GM12878 (cell line): Measurements from ENCODE around the gene GALNT18. TPM values are rescaled to one million over a fixed set of nuclear protein-coding genes. Genes with fewer than 3 reads are reported as not detected.

Experiments used
- ATAC-seq: fragments of 200-7000 bp; cut with Tn5 transposase; 3 replicates; pipeline ENCODE4 v1.9.1; 2020; ENCODE audit warnings: mild to moderate bottlenecking, moderate library complexity
- BruUV-seq: library from RNA; stranded (reverse); fragments of 400-500 nt; replicated peaks from 2 replicates; lab custom pipeline; 2021; lab: Mats Ljungman, UMichigan
- CTCF ChIA-PET: fragments of 300-600 bp; sonication (Branson Sonifier 250); formaldehyde crosslinking; extraction: SDS; loops from one replicate; lab custom pipeline; 2021; ENCODE audit warnings: inconsistent platforms; lab: Yijun Ruan, JAX
- POLR2A ChIA-PET: fragments of 350-600 bp; formaldehyde crosslinking; extraction: SDS; loops from one replicate; lab custom pipeline; 2021; ENCODE audit warnings: inconsistent platforms; lab: Charles Lee
- RAD21 ChIA-PET: fragments of 300-600 bp; sonication (Branson Sonifier 250); formaldehyde crosslinking; loops from one replicate; lab custom pipeline; 2023; ENCODE audit warnings: antibody characterized with exemption; ENCODE audit not compliant: unreplicated experiment; lab: Charles Lee
- SMC1A ChIA-PET: fragments of 300-600 bp; sonication (Branson Sonifier 250); formaldehyde crosslinking; loops from one replicate; lab custom pipeline; 2023; ENCODE audit not compliant: unreplicated experiment, uncharacterized antibody; lab: Charles Lee
- DNase-seq: peaks from one replicate; pipeline ENCODE4 v3.0.0-alpha.2; 2011; ENCODE audit warnings: low read depth, low spot score
- FAIRE-seq: peaks from 3 replicates; lab custom pipeline; 2011; peaks lifted over from hg19 to GRCh38; lab: Jason Lieb, UNC
- H2AFZ ChIP-seq: 2 replicates; pipeline ENCODE4 v1.6.0; 2011; ENCODE audit warnings: low read depth, low read length, control low read depth; ENCODE audit not compliant: control insufficient read depth
- H3K27ac ChIP-seq: 2 replicates; pipeline ENCODE4 v1.5.1; 2011; ENCODE audit warnings: control low read depth; ENCODE audit not compliant: control insufficient read depth, insufficient read depth
- H3K27me3 ChIP-seq, 2 experiments: replicated peaks in 1 of 2; 2 replicates each; pipeline versions ENCODE4 v1.6.0 to v1.6.1; 2011; ENCODE audit warnings: low read length in 1 of 2; ENCODE audit not compliant: control insufficient read depth in 2 of 2, insufficient read depth in 2 of 2
- H3K36me3 ChIP-seq, 2 experiments: 2 replicates each; pipeline ENCODE4 v1.5.1; 2011; ENCODE audit warnings: low read length in 1 of 2; ENCODE audit not compliant: control insufficient read depth in 2 of 2, insufficient read depth in 2 of 2
- H3K4me1 ChIP-seq: 2 replicates; pipeline ENCODE4 v1.6.1; 2011; ENCODE audit warnings: mild to moderate bottlenecking, low read length, moderate library complexity, mixed read lengths; ENCODE audit not compliant: control insufficient read depth, insufficient read depth
- H3K4me2 ChIP-seq: 2 replicates; pipeline ENCODE4 v1.6.0; 2011; ENCODE audit warnings: control low read depth; ENCODE audit not compliant: control insufficient read depth, insufficient read depth
- H3K4me3 ChIP-seq: fragments of 200-600 bp; sonication (generic); 2 replicates; pipeline ENCODE4 v1.5.1; 2016
- H3K79me2 ChIP-seq: 2 replicates; pipeline ENCODE4 v1.6.0; 2011; ENCODE audit warnings: low read length; ENCODE audit not compliant: control insufficient read depth, insufficient read depth
- H3K9ac ChIP-seq: 2 replicates; pipeline ENCODE4 v1.8.0; 2011; ENCODE audit warnings: low read length, control low read depth, mixed read lengths; ENCODE audit not compliant: control insufficient read depth, insufficient read depth
- H3K9me3 ChIP-seq: replicated peaks from 3 replicates; pipeline ENCODE4 v1.5.1; 2011; ENCODE audit warnings: mild to moderate bottlenecking, low read length; ENCODE audit not compliant: control insufficient read depth, insufficient read depth
- H4K20me1 ChIP-seq: 2 replicates; pipeline ENCODE4 v1.6.0; 2011; ENCODE audit not compliant: control insufficient read depth, insufficient read depth
- EED ChIP-seq: sonication (generic); IDR thresholded peaks from 2 replicates; pipeline ENCODE4 v1.6.1; 2016; ENCODE audit warnings: antibody characterized with exemption, low read depth
- FOXM1 ChIP-seq: IDR thresholded peaks from 2 replicates; pipeline ENCODE4 v1.6.1; 2012; ENCODE audit warnings: low read depth, mild to moderate bottlenecking, inconsistent platforms, low read length, moderate library complexity
- JUNB ChIP-seq: IDR thresholded peaks from 2 replicates; pipeline ENCODE4 v1.6.1; 2016; ENCODE audit warnings: antibody characterized with exemption, mild to moderate bottlenecking
- KDM1A ChIP-seq: fragments of 200-600 bp; sonication (generic); IDR thresholded peaks from 2 replicates; pipeline ENCODE4 v1.6.1; 2016; ENCODE audit warnings: borderline replicate concordance
- PAX5 ChIP-seq: IDR thresholded peaks from 2 replicates; pipeline ENCODE4 v1.6.1; 2011; ENCODE audit warnings: low read depth, low read length, borderline replicate concordance
- ZNF622 ChIP-seq: fragments of 450-650 bp; IDR thresholded peaks from 2 replicates; pipeline ENCODE4 v1.6.1; 2017; ENCODE audit warnings: mild to moderate bottlenecking, inconsistent platforms
- WGBS: methylation state at CpG from one replicate; pipeline ENCODE4 v1.1.6; 2016; ENCODE audit warnings: low lambda C conversion rate; ENCODE audit not compliant: insufficient replicate concordance, insufficient coverage; ENCODE audit errors: missing lambda C conversion rate; 5-methylcytosine and 5-hydroxymethylcytosine counted together
- in situ Hi-C: fragments of 300-500 bp; cut with MboI; formaldehyde crosslinking; loops from 9 replicates; pipeline ENCODE4 v1.14.3; 2018; ENCODE audit warnings: mixed read lengths
- intact Hi-C: fragments of 100-400 bp; cut with micrococcal nuclease; formaldehyde crosslinking; loops from one replicate; pipeline ENCODE4 v1.14.2; 2022; ENCODE audit not compliant: unreplicated experiment
- polyA plus RNA-seq, 11 experiments: library from polyadenylated mRNA; depleted of rRNA in 4 of 11; unstranded in 6 of 11; stranded (reverse) in 5 of 11; fragments of >200 nt; fragmentation: Nextera tagmentation in 4 of 11; fragmentation: Illumina TruSeq in 1 of 11; extraction: Ambion mirVana in 4 of 11; extraction: Trizol in 1 of 11; gene quantifications; 1 replicate in 1 of 11; 2 replicates in 10 of 11; pipeline versions ENCODE4 v1.2.1 to v1.2.3, GENCODE V29; 2011 to 2016; ENCODE audit warnings: inconsistent platforms in 2 of 11, missing spikeins in 2 of 11, low read depth in 1 of 11
- total RNA-seq, 4 experiments: library from RNA; depleted of rRNA in 3 of 4; stranded (reverse); fragments of >200 nt in 3 of 4; fragmentation: Illumina TruSeq in 1 of 4; extraction: Trizol in 1 of 4; gene quantifications; 2 replicates each; pipeline versions ENCODE4 v1.2.1 to v1.2.3, GENCODE V29; 2013 to 2021
- TF ChIP-seq, protein P1 (sequence below): IDR thresholded peaks from 2 replicates; pipeline ENCODE4 v1.6.1; 2012; ENCODE audit warnings: improper control_type of control experiment, low read depth, low read length; ENCODE audit not compliant: insufficient replicate concordance
- TF ChIP-seq, protein P2 (sequence below): fragments of 450-650 bp; IDR thresholded peaks from 2 replicates; pipeline ENCODE4 v1.6.1; 2017; ENCODE audit warnings: mild to moderate bottlenecking, low read depth, inconsistent platforms; ENCODE audit not compliant: poor library complexity, severe bottlenecking
- TF ChIP-seq, protein P3 (sequence below): IDR thresholded peaks from 2 replicates; pipeline ENCODE4 v1.6.1; 2012; ENCODE audit warnings: low read depth, low read length, improper control_type of control experiment

The GALNT18 gene
- total and polyA plus RNA-seq, 10 of the 15 experiments (the other 5 are each of a cell fraction or from before 2014, with no cell fraction given) = 1.2 to 14.2 (median 6.3) TPM

DNA sequence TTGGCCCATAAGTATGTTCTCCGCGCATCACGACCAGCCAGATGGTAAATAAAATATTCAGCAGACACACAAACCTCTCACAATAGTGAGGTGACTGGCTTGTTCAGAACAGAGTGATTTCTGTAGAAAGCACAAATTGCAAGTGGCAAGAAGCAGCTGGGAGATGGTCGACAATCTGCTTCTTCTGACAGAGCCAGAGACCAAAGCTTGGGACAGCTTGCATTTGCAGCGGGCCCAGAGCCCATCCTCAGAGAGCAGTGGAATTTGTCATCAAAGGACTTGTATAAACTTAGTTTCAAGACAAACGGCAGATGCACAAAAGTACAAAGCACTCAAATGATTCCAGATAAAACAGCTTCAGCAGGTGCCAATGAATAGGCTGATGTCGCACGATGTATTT lies 7.6 kb upstream of the GALNT18 start:
- Histone ChIP-seq H3K4me3 (no peak overlapping the region), H3K4me2 (no peak overlapping the region), H3K4me1 (no peaks in the 10 kb centered on the region), H3K79me2 (no peaks in the 10 kb centered on the region), H4K20me1 (no peaks in the 10 kb centered on the region), H3K9me3 (no peaks in the 10 kb centered on the region), H3K9ac (no peak overlapping the region), H2AFZ (no peak overlapping the region), H3K27me3 (peaks cover 0 to 1% of the 10 kb centered on the region in 2 experiments; a peak in 1 of 4 replicates), H3K36me3 (no peaks in the 10 kb centered on the region), H3K27ac (no peak overlapping the region)
- TF ChIP-seq EED (no peak), ZNF622 (no peak), FOXM1 (no peak), JUNB (no peak), KDM1A (no peak), PAX5 (no peak)
- TF ChIP-seq, protein P1, sequence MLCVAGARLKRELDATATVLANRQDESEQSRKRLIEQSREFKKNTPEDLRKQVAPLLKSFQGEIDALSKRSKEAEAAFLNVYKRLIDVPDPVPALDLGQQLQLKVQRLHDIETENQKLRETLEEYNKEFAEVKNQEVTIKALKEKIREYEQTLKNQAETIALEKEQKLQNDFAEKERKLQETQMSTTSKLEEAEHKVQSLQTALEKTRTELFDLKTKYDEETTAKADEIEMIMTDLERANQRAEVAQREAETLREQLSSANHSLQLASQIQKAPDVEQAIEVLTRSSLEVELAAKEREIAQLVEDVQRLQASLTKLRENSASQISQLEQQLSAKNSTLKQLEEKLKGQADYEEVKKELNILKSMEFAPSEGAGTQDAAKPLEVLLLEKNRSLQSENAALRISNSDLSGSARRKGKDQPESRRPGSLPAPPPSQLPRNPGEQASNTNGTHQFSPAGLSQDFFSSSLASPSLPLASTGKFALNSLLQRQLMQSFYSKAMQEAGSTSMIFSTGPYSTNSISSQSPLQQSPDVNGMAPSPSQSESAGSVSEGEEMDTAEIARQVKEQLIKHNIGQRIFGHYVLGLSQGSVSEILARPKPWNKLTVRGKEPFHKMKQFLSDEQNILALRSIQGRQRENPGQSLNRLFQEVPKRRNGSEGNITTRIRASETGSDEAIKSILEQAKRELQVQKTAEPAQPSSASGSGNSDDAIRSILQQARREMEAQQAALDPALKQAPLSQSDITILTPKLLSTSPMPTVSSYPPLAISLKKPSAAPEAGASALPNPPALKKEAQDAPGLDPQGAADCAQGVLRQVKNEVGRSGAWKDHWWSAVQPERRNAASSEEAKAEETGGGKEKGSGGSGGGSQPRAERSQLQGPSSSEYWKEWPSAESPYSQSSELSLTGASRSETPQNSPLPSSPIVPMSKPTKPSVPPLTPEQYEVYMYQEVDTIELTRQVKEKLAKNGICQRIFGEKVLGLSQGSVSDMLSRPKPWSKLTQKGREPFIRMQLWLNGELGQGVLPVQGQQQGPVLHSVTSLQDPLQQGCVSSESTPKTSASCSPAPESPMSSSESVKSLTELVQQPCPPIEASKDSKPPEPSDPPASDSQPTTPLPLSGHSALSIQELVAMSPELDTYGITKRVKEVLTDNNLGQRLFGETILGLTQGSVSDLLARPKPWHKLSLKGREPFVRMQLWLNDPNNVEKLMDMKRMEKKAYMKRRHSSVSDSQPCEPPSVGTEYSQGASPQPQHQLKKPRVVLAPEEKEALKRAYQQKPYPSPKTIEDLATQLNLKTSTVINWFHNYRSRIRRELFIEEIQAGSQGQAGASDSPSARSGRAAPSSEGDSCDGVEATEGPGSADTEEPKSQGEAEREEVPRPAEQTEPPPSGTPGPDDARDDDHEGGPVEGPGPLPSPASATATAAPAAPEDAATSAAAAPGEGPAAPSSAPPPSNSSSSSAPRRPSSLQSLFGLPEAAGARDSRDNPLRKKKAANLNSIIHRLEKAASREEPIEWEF = no peak
- TF ChIP-seq, protein P2, sequence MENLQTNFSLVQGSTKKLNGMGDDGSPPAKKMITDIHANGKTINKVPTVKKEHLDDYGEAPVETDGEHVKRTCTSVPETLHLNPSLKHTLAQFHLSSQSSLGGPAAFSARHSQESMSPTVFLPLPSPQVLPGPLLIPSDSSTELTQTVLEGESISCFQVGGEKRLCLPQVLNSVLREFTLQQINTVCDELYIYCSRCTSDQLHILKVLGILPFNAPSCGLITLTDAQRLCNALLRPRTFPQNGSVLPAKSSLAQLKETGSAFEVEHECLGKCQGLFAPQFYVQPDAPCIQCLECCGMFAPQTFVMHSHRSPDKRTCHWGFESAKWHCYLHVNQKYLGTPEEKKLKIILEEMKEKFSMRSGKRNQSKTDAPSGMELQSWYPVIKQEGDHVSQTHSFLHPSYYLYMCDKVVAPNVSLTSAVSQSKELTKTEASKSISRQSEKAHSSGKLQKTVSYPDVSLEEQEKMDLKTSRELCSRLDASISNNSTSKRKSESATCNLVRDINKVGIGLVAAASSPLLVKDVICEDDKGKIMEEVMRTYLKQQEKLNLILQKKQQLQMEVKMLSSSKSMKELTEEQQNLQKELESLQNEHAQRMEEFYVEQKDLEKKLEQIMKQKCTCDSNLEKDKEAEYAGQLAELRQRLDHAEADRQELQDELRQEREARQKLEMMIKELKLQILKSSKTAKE = no peak
- TF ChIP-seq, protein P3, sequence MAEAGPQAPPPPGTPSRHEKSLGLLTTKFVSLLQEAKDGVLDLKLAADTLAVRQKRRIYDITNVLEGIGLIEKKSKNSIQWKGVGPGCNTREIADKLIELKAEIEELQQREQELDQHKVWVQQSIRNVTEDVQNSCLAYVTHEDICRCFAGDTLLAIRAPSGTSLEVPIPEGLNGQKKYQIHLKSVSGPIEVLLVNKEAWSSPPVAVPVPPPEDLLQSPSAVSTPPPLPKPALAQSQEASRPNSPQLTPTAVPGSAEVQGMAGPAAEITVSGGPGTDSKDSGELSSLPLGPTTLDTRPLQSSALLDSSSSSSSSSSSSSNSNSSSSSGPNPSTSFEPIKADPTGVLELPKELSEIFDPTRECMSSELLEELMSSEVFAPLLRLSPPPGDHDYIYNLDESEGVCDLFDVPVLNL = no peak
- DNase-seq = no peak
- FAIRE-seq = no peak
- in situ Hi-C loops (no loop called here), intact Hi-C loops (no loop called here)
- POLR2A ChIA-PET = no interaction called here
- SMC1A ChIA-PET = interaction anchor here (0.7 kb wide), 1 partner anchor 251 kb away, joined by 3 read pairs; no protein-coding TSS in a partner anchor
- CTCF ChIA-PET = no interaction called here
- RAD21 ChIA-PET = no interaction called here
- BruUV-seq = no TSS peak
- no peak for ATAC-seq
- WGBS = 53% methylated on average over 8 of the region's 8 CpGs
